Panc1 (cell line): ENCODE results near the gene TMEM132C. TPM values are rescaled to one million over a fixed set of nuclear protein-coding genes. Genes with fewer than 3 reads are reported as not detected.

Source experiments
- ATAC-seq: fragments of 200-7000 bp; cut with Tn5 transposase; 2 replicates; pipeline ENCODE4 v1.9.1; 2020; ENCODE audit warnings: mild to moderate bottlenecking, moderate library complexity
- BruUV-seq: library from RNA; stranded (reverse); fragments of 400-500 nt; replicated peaks from 2 replicates; lab custom pipeline; 2021; lab: Mats Ljungman, UMichigan
- CTCF ChIA-PET: fragments of 300-600 bp; sonication (Branson Sonifier 250); formaldehyde crosslinking; loops from one replicate; lab custom pipeline; 2022; ENCODE audit warnings: antibody characterized with exemption; lab: Charles Lee
- POLR2A ChIA-PET: fragments of 300-600 bp; sonication (Branson Sonifier 250); formaldehyde crosslinking; loops from one replicate; lab custom pipeline; 2022; ENCODE audit warnings: antibody characterized with exemption; lab: Charles Lee
- DNase-seq: peaks from one replicate; pipeline ENCODE4 v3.0.0-alpha.2; 2010; ENCODE audit warnings: low read depth, low spot score
- H3K27ac ChIP-seq: 2 replicates; pipeline ENCODE4 v1.5.1; 2011; ENCODE audit warnings: mild to moderate bottlenecking, low read length, inconsistent platforms
- H3K27me3 ChIP-seq: fragments of 200-500 bp; sonication (Bioruptor generic); 2 replicates; pipeline ENCODE4 v1.6.0; 2014; ENCODE audit warnings: low read length, inconsistent platforms; ENCODE audit not compliant: control insufficient read depth, insufficient read depth
- H3K36me3 ChIP-seq: fragments of 200-500 bp; sonication (Bioruptor generic); 2 replicates; pipeline ENCODE4 v1.5.1; 2014; ENCODE audit warnings: inconsistent platforms, mild to moderate bottlenecking, low read length, moderate library complexity; ENCODE audit not compliant: control insufficient read depth, insufficient read depth
- H3K4me1 ChIP-seq: 2 replicates; pipeline ENCODE4 v1.5.1; 2011; ENCODE audit warnings: inconsistent platforms, mild to moderate bottlenecking, low read length, moderate library complexity; ENCODE audit not compliant: control insufficient read depth, insufficient read depth
- H3K4me3 ChIP-seq, 2 experiments: 2 replicates each; pipeline ENCODE4 v1.5.1; 2011 to 2012; ENCODE audit warnings: low read depth in 2 of 2, low read length in 2 of 2, mild to moderate bottlenecking in 2 of 2, inconsistent platforms in 1 of 2, moderate library complexity in 1 of 2
- H3K9me3 ChIP-seq: fragments of 200-500 bp; sonication (Bioruptor generic); 2 replicates; pipeline ENCODE4 v1.5.1; 2014; ENCODE audit warnings: low read depth, mild to moderate bottlenecking, inconsistent platforms, low read length, moderate library complexity; ENCODE audit not compliant: control insufficient read depth, insufficient read depth
- POLR2AphosphoS5 ChIP-seq: IDR thresholded peaks from 2 replicates; pipeline ENCODE4 v1.6.1; 2012; ENCODE audit warnings: mild to moderate bottlenecking, low read depth, low read length, moderate library complexity
- SIN3A ChIP-seq: IDR thresholded peaks from 2 replicates; pipeline ENCODE4 v1.6.1; 2012; ENCODE audit warnings: low read depth, mild to moderate bottlenecking, low read length, moderate library complexity, borderline replicate concordance; ENCODE audit not compliant: insufficient read depth
- TCF7L2 ChIP-seq: IDR thresholded peaks from 2 replicates; pipeline ENCODE4 v1.6.1; 2011; ENCODE audit warnings: mild to moderate bottlenecking, low read depth, low read length, inconsistent platforms
- in situ Hi-C: cut with HindIII; loops from 2 replicates; pipeline ENCODE4 v1.10.0; 2016; ENCODE audit warnings: low sequenced_read_pairs, low pct_unique_long_range_greater_than_20kb
- intact Hi-C: fragments of 100-400 bp; cut with micrococcal nuclease; formaldehyde crosslinking; loops from one replicate; pipeline ENCODE4 v1.10.0; 2022; ENCODE audit not compliant: unreplicated experiment
- total RNA-seq: library from RNA; stranded (reverse); gene quantifications from one replicate; pipeline ENCODE4 v1.2.1, GENCODE V29; 2021; ENCODE audit not compliant: unreplicated experiment
- TF ChIP-seq, protein P1 (sequence below), 2 experiments: IDR thresholded peaks; 2 replicates each; pipeline ENCODE4 v1.6.1; 2011 to 2012; ENCODE audit warnings: low read depth in 2 of 2, control low read depth in 1 of 2, low read length in 1 of 2, mild to moderate bottlenecking in 1 of 2, moderate library complexity in 1 of 2; ENCODE audit not compliant: insufficient read depth in 1 of 2
- TF ChIP-seq, protein P2 (sequence below): fragments of 450-650 bp; IDR thresholded peaks from 2 replicates; pipeline ENCODE4 v1.5.1; 2017; ENCODE audit warnings: mild to moderate bottlenecking

TMEM132C gene
- total RNA-seq, 1 experiment from 2014 or later = not detected

DNA sequence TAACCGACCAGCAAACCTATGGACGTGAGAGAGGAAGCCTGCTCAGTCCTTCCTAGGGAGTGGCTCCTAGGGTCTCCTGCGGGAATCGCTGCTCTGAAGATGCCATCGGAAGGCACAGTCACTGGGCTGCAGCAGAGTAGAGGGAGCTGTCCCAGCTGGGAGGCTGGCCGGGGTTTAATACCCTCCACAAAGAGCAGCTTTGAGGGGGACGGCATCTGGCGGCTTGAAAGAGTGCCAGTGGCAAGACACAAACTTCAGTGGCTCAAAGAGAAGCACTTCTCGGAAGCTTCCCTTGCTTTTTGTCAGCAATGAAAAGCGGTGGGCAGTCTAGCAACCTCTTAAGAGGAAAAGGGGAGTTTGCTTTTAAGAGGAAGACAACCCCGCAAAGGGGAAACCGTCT lies 114.6 kb downstream of the TMEM132C start:
- Histone ChIP-seq H3K4me3 (no peak overlapping the region), H3K27ac (no peak overlapping the region), H3K4me1 (no peaks in the 10 kb centered on the region), H3K27me3 (peaks cover 3% of the 10 kb centered on the region; the same call in 1 of the 2 replicates), H3K36me3 (no peaks in the 10 kb centered on the region), H3K9me3 (no peaks in the 10 kb centered on the region)
- POLR2A ChIA-PET = no interaction called here
- in situ Hi-C loops (no loop called here), intact Hi-C loops (no loop called here)
- no TSS peak for BruUV-seq
- ATAC-seq = no peak
- no peak for DNase-seq
- CTCF ChIA-PET = interaction anchor here (1.4 kb wide), 1 partner anchor 122 kb away, joined by 3 read pairs; no protein-coding TSS in a partner anchor
- no peak for TF ChIP-seq POLR2AphosphoS5
- TF ChIP-seq, protein P1, sequence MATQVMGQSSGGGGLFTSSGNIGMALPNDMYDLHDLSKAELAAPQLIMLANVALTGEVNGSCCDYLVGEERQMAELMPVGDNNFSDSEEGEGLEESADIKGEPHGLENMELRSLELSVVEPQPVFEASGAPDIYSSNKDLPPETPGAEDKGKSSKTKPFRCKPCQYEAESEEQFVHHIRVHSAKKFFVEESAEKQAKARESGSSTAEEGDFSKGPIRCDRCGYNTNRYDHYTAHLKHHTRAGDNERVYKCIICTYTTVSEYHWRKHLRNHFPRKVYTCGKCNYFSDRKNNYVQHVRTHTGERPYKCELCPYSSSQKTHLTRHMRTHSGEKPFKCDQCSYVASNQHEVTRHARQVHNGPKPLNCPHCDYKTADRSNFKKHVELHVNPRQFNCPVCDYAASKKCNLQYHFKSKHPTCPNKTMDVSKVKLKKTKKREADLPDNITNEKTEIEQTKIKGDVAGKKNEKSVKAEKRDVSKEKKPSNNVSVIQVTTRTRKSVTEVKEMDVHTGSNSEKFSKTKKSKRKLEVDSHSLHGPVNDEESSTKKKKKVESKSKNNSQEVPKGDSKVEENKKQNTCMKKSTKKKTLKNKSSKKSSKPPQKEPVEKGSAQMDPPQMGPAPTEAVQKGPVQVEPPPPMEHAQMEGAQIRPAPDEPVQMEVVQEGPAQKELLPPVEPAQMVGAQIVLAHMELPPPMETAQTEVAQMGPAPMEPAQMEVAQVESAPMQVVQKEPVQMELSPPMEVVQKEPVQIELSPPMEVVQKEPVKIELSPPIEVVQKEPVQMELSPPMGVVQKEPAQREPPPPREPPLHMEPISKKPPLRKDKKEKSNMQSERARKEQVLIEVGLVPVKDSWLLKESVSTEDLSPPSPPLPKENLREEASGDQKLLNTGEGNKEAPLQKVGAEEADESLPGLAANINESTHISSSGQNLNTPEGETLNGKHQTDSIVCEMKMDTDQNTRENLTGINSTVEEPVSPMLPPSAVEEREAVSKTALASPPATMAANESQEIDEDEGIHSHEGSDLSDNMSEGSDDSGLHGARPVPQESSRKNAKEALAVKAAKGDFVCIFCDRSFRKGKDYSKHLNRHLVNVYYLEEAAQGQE (IDR thresholded peaks at IDR 0.05; ENCODE audit: insufficient read depth in 1 of 2, low read depth in 2 of 2, low read length in 1 of 2) = no peak
- no peak for TF ChIP-seq SIN3A
- TF ChIP-seq, protein P2, sequence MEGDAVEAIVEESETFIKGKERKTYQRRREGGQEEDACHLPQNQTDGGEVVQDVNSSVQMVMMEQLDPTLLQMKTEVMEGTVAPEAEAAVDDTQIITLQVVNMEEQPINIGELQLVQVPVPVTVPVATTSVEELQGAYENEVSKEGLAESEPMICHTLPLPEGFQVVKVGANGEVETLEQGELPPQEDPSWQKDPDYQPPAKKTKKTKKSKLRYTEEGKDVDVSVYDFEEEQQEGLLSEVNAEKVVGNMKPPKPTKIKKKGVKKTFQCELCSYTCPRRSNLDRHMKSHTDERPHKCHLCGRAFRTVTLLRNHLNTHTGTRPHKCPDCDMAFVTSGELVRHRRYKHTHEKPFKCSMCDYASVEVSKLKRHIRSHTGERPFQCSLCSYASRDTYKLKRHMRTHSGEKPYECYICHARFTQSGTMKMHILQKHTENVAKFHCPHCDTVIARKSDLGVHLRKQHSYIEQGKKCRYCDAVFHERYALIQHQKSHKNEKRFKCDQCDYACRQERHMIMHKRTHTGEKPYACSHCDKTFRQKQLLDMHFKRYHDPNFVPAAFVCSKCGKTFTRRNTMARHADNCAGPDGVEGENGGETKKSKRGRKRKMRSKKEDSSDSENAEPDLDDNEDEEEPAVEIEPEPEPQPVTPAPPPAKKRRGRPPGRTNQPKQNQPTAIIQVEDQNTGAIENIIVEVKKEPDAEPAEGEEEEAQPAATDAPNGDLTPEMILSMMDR = no peak
- TF ChIP-seq TCF7L2 = no peak

DNA sequence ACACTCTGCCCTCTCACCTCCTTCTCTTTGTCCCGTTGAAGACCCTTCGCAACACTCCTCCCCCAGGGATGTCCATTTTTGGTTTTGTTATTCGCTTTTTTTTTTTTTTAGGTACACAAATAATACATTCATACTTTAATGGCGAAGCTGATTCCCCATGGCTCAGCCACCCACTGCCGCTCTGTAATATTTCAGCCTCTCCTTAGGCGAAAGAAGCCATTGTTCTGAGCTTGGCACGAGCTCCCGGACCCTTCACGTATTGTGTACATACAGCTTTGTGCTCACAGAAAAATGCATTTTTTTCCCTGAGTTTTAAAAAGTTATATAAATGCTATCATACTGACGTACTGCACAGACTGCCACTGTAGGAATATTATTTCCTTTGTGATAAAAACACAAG lies 115.0 kb downstream of the TMEM132C start:
- Histone ChIP-seq H3K4me1 (no peaks in the 10 kb centered on the region), H3K36me3 (no peaks in the 10 kb centered on the region), H3K27ac (no peak overlapping the region), H3K9me3 (no peaks in the 10 kb centered on the region), H3K27me3 (peaks cover 3% of the 10 kb centered on the region; the same call in 1 of the 2 replicates), H3K4me3 (no peak overlapping the region)
- TF ChIP-seq, protein P2 = no peak
- TF ChIP-seq POLR2AphosphoS5 = no peak
- TF ChIP-seq, protein P1 (IDR thresholded peaks at IDR 0.05; ENCODE audit: insufficient read depth in 1 of 2, low read depth in 2 of 2, low read length in 1 of 2) = no peak
- no peak for TF ChIP-seq TCF7L2
- no peak for TF ChIP-seq SIN3A
- CTCF ChIA-PET = interaction anchor here (1.4 kb wide), 1 partner anchor 123 kb away, joined by 3 read pairs; no protein-coding TSS in a partner anchor
- intact Hi-C loops = no loop called here
- DNase-seq (no peak), ATAC-seq (no peak)
- BruUV-seq = no TSS peak
- in situ Hi-C loops = no loop called here
- POLR2A ChIA-PET = no interaction called here
